Measurements from ENCODE around the gene ALOX12.

Gene ALOX12

GRCh38 chr17:7035591-7036368 lies 39.9 kb downstream of the ALOX12 start, which contains the start of gene SLC16A13:
Gene SLC16A13 (plus strand): TSS chr17:7036015. CDS start chr17:7036383, 368 bp downstream.
- Histone ChIP-seq H3K4me3 (ENCODE audit: low read length in 2 of 2) (peak within 1 kb of the TSS; percentile 86 to 87), H3K9me3 (replicated peaks in 1 of 2; ENCODE audit: control insufficient read depth in 2 of 2, insufficient read depth in 1 of 2, low read depth in 1 of 2, low read length in 2 of 2) (peaks cover 0 to 2% of the 10 kb centered on the region in 2 donors), H2BK15ac (ENCODE audit: low read length) (no peak within 1 kb of the TSS), H3K4ac (ENCODE audit: low read length) (no peak within 1 kb of the TSS), H3K4me1 (ENCODE audit: control insufficient read depth in 2 of 2, insufficient read depth in 1 of 2, low read depth in 1 of 2, low read length in 2 of 2) (peaks cover 9 to 10% of the 10 kb centered on the region in 2 donors), H2BK12ac (ENCODE audit: low read length) (no peak within 1 kb of the TSS), H3K27me3 (ENCODE audit: control insufficient read depth in 3 of 3, insufficient read depth in 3 of 3, low read depth in 1 of 3, low read length in 3 of 3) (peaks cover 0 to 7% (median 0%) of the 10 kb centered on the region in 3 experiments), H4K8ac (ENCODE audit: low read depth, low read length) (no peak within 1 kb of the TSS), H3K9ac (ENCODE audit: low read depth, low read length, poor library complexity) (peak within 1 kb of the TSS; percentile 86), H2AFZ (ENCODE audit: low read length) (peak within 1 kb of the TSS; percentile 96), H2AK5ac (ENCODE audit: low read depth, low read length) (peak within 1 kb of the TSS; percentile 1), H3K18ac (ENCODE audit: low read length) (peak within 1 kb of the TSS; percentile 98), H2BK120ac (ENCODE audit: low read depth, low read length) (no peak within 1 kb of the TSS), H3K79me1 (ENCODE audit: low read depth, low read length) (peaks cover 1% of the 10 kb centered on the region), H2BK5ac (ENCODE audit: low read length) (peak within 1 kb of the TSS; percentile 93), H3K14ac (ENCODE audit: low read length) (no peak within 1 kb of the TSS), H3K23ac (ENCODE audit: low read depth, low read length, poor library complexity) (peak within 1 kb of the TSS; percentile 6), H3K36me3 (replicated peaks in 1 of 2; ENCODE audit: control insufficient read depth in 2 of 2, insufficient read depth in 2 of 2, low read length in 2 of 2) (no peaks in the 10 kb centered on the region), H3K27ac (replicated peaks; ENCODE audit: low read length) (no peak within 1 kb of the TSS), H3K4me2 (ENCODE audit: insufficient read depth, low read length, poor library complexity, severe bottlenecking) (peak within 1 kb of the TSS; percentile 60), H4K91ac (ENCODE audit: low read depth, low read length, poor library complexity) (no peak within 1 kb of the TSS)
- peak; percentile 88 for DNase-seq (ENCODE audit: low spot score)
- no CpG with 5 or more reads among the region's 52 CpGs for WGBS, 2 donors (ENCODE audit: extremely low coverage in 2 of 2, insufficient read length in 2 of 2, insufficient replicate concordance in 1 of 2)

DNA sequence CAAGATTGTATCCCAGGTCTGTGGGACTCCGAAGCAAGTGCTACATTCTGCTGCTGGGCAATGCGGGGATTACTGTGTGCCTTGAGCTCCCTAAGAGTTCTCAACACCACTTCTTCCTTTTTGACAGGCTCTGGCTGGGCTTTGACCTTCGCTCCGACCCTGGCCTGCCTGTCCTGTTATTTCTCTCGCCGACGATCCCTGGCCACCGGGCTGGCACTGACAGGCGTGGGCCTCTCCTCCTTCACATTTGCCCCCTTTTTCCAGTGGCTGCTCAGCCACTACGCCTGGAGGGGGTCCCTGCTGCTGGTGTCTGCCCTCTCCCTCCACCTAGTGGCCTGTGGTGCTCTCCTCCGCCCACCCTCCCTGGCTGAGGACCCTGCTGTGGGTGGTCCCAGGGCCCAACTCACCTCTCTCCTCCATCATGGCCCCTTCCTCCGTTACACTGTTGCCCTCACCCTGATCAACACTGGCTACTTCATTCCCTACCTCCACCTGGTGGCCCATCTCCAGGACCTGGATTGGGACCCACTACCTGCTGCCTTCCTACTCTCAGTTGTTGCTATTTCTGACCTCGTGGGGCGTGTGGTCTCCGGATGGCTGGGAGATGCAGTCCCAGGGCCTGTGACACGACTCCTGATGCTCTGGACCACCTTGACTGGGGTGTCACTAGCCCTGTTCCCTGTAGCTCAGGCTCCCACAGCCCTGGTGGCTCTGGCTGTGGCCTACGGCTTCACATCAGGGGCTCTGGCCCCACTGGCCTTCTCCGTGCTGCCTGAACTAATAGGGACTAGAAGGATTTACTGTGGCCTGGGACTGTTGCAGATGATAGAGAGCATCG lies 42.4 kb downstream of the ALOX12 start:
- peaks cover 3% of the 10 kb centered on the region for H3K79me1 ChIP-seq (ENCODE audit: low read depth, low read length)
- H2BK5ac ChIP-seq (ENCODE audit: low read length) = peak overlapping the region; percentile 29
- no peaks in the 10 kb centered on the region for H3K36me3 ChIP-seq (replicated peaks in 1 of 2; ENCODE audit: control insufficient read depth in 2 of 2, insufficient read depth in 2 of 2, low read length in 2 of 2)
- peak overlapping the region; percentile 73 for H3K23ac ChIP-seq (ENCODE audit: low read depth, low read length, poor library complexity)
- peak overlapping the region; percentile 8 for H2AK5ac ChIP-seq (ENCODE audit: low read depth, low read length)
- H4K8ac ChIP-seq (ENCODE audit: low read depth, low read length) = no peak overlapping the region
- H3K18ac ChIP-seq (ENCODE audit: low read length) = peak overlapping the region; percentile 17
- H3K27ac ChIP-seq (replicated peaks; ENCODE audit: low read length) = no peak overlapping the region
- H2BK120ac ChIP-seq (ENCODE audit: low read depth, low read length) = no peak overlapping the region
- peak overlapping the region; percentile 73 for H2BK12ac ChIP-seq (ENCODE audit: low read length)
- WGBS, 2 donors (ENCODE audit: extremely low coverage in 2 of 2, insufficient read length in 2 of 2, insufficient replicate concordance in 1 of 2) = no CpG with 5 or more reads among the region's 19 CpGs
- no peak overlapping the region for H3K4me2 ChIP-seq (ENCODE audit: insufficient read depth, low read length, poor library complexity, severe bottlenecking)
- no peak overlapping the region for H2AFZ ChIP-seq (ENCODE audit: low read length)
- H3K9me3 ChIP-seq (replicated peaks in 1 of 2; ENCODE audit: control insufficient read depth in 2 of 2, insufficient read depth in 1 of 2, low read depth in 1 of 2, low read length in 2 of 2) = peaks cover 0 to 7% of the 10 kb centered on the region in 2 donors
- H3K4ac ChIP-seq (ENCODE audit: low read length) = no peak overlapping the region
- H3K14ac ChIP-seq (ENCODE audit: low read length) = no peak overlapping the region
- H4K91ac ChIP-seq (ENCODE audit: low read depth, low read length, poor library complexity) = peak overlapping the region; percentile 25
- peaks cover 0 to 24% (median 12%) of the 10 kb centered on the region in 3 experiments for H3K27me3 ChIP-seq (ENCODE audit: control insufficient read depth in 3 of 3, insufficient read depth in 3 of 3, low read depth in 1 of 3, low read length in 3 of 3)
- H2BK15ac ChIP-seq (ENCODE audit: low read length) = peak overlapping the region; percentile 49
- peak overlapping the region; percentile 13 for H3K9ac ChIP-seq (ENCODE audit: low read depth, low read length, poor library complexity)
- DNase-seq (ENCODE audit: low spot score) = no peak
- H3K4me3 ChIP-seq (ENCODE audit: low read length in 2 of 2) = no peak overlapping the region
- peaks cover 15 to 19% of the 10 kb centered on the region in 2 donors for H3K4me1 ChIP-seq (ENCODE audit: control insufficient read depth in 2 of 2, insufficient read depth in 1 of 2, low read depth in 1 of 2, low read length in 2 of 2)

- peaks cover 15 to 24% of the 10 kb centered on the region in 2 donors for H3K4me1 ChIP-seq (ENCODE audit: control insufficient read depth in 2 of 2, insufficient read depth in 1 of 2, low read depth in 1 of 2, low read length in 2 of 2)
- H2AFZ ChIP-seq (ENCODE audit: low read length) = no peak overlapping the region
- no peak overlapping the region for H3K4me2 ChIP-seq (ENCODE audit: insufficient read depth, low read length, poor library complexity, severe bottlenecking)
- DNase-seq (ENCODE audit: low spot score) = no peak
- H3K27ac ChIP-seq (replicated peaks; ENCODE audit: low read length) = no peak overlapping the region
- no peaks in the 10 kb centered on the region for H3K36me3 ChIP-seq (replicated peaks in 1 of 2; ENCODE audit: control insufficient read depth in 2 of 2, insufficient read depth in 2 of 2, low read length in 2 of 2)
- WGBS, 2 donors (ENCODE audit: extremely low coverage in 2 of 2, insufficient read length in 2 of 2, insufficient replicate concordance in 1 of 2) = no CpG with 5 or more reads among the region's 5 CpGs
- H3K27me3 ChIP-seq (ENCODE audit: control insufficient read depth in 3 of 3, insufficient read depth in 3 of 3, low read depth in 1 of 3, low read length in 3 of 3) = peaks cover 0 to 38% (median 21%) of the 10 kb centered on the region in 3 experiments
- H3K4ac ChIP-seq (ENCODE audit: low read length) = no peak overlapping the region
- no peak overlapping the region for H2BK15ac ChIP-seq (ENCODE audit: low read length)
- no peak overlapping the region for H2BK12ac ChIP-seq (ENCODE audit: low read length)
- H3K9ac ChIP-seq (ENCODE audit: low read depth, low read length, poor library complexity) = no peak overlapping the region
- H3K14ac ChIP-seq (ENCODE audit: low read length) = no peak overlapping the region
- H3K4me3 ChIP-seq (ENCODE audit: low read length in 2 of 2) = no peak overlapping the region
- H2BK120ac ChIP-seq (ENCODE audit: low read depth, low read length) = no peak overlapping the region
- no peak overlapping the region for H2BK5ac ChIP-seq (ENCODE audit: low read length)
- H3K18ac ChIP-seq (ENCODE audit: low read length) = no peak overlapping the region
- H4K91ac ChIP-seq (ENCODE audit: low read depth, low read length, poor library complexity) = no peak overlapping the region
- peaks cover 0 to 7% of the 10 kb centered on the region in 2 donors for H3K9me3 ChIP-seq (replicated peaks in 1 of 2; ENCODE audit: control insufficient read depth in 2 of 2, insufficient read depth in 1 of 2, low read depth in 1 of 2, low read length in 2 of 2)
- peaks cover 3% of the 10 kb centered on the region for H3K79me1 ChIP-seq (ENCODE audit: low read depth, low read length)
- H2AK5ac ChIP-seq (ENCODE audit: low read depth, low read length) = no peak overlapping the region
- H3K23ac ChIP-seq (ENCODE audit: low read depth, low read length, poor library complexity) = no peak overlapping the region
- no peak overlapping the region for H4K8ac ChIP-seq (ENCODE audit: low read depth, low read length)
These were observed 44.0 kb downstream of the ALOX12 start for GRCh38 chr17:7039832-7040231.
